HG03108 (cell line): ENCODE data around the gene FOXP4.

Source experiments
- ATAC-seq: cut with Tn5 transposase; IDR thresholded peaks from one replicate; pipeline ENCODE4 v1.9.1; 2021; ENCODE audit warnings: moderate library complexity; ENCODE audit not compliant: unreplicated experiment

FOXP4 gene

DNA sequence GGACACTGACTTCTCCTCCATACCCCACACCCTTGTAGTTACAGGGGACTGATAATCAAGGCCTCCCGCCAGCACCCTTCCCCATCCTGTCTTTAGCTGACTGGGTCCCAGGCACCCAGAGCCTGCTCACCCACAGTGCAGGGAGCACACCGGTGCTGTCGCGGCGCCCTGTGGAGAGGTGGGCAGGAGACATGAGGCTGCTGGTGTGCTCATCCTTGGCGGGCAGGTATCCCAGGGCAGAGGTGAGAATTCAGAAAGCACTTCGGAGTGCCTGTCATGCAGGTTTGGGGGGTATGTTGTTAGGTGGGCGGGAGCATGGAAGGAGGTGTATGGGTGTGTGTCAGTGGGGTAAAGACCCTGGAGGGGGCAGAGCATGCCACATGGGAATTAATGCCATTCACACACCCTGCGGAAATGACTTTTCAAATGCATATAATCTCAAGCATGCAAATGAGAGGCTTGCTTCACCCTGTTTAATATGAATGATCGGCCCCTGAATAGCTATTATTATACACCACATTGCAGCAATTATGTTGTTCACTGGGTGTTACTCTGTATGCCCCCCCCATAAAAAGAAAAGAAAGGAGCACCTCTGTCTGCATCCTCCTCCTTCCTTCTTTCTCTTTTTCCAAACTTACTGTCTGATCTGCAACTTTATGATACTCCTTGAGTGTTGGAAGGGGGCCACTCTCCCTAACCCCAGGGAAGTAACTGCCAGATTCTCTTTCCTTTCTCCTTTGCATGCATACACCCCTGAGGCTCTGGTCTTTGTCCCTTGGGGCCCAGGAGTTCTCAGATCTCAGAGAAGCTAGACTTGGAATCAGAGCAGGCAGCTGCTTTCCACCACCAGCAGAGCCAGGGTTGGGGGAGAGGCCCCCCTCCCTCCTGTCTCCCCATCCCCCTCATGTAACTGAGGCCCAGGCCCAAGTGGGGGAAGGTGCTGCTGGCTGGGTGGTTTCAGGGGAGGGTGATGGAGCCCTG is 16.0 kb downstream of the FOXP4 start:
- no peak for ATAC-seq

DNA sequence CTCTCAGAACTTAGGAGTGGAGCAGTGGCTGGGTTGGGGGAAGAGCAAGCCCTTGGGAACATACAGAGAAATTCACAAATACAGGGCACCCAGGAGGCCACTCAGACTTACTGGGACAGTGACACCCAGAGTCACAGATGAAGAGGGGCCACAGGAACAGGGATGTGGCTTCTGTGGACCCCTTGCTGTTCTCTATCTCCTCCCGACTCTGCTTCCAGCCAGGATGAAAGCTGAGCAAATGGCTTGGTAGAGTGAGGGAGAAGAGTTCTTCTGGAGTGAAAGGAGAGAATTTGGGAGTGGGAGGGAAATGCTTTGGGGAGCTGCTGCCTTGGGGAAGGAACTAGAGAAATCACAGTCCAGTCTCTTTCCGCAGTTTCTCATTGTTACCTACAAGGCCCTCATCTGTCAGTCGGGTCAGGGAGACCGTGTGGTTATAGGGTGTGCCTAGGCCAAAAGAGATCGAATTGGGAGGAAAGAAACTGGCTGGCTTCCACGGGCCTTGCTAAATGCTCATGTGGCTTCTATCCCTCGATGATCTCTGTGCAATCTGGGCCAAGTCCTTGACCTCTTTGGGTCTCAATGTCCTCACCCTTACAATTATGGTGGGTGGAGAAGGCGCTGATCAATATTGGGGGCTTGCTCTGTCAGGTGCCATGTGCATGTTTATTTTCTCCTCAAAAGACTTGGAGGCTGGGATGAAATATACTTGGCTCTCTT is 17.0 kb downstream of the FOXP4 start:
- ATAC-seq: no peak

DNA sequence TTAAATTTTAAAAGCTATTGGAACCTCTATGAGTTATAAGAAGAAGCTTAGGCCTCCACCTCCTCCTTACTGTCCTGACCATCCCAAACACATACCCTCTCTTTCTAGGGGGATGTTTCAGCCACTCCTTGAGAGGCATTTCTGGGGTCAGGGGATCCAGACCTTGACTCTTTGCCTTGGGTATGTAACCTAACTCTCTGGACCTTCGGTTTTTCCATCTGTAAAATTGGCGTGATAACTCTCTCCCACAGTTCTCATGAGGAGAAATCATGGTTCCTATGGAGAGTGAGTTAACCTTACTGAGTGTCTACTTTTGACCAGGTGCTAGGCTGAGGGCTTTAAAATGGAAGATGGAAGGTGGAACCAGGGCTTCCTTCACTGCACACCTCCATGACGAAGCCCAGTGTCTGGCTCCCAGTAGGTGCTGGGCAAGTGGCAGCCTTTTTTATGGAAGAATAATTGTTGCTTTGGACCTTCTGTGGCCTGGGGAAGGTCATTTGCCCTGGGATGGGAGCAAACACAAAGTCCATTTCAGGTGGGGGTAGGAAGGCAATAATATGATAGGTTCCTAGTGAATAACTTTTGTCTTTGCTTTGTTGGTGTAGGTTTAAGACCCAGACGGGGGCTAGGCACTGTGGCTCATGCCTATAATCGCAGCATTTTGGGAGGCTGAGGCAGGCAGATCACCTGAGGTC is 18.4 kb downstream of the FOXP4 start:
- ATAC-seq: no peak

DNA sequence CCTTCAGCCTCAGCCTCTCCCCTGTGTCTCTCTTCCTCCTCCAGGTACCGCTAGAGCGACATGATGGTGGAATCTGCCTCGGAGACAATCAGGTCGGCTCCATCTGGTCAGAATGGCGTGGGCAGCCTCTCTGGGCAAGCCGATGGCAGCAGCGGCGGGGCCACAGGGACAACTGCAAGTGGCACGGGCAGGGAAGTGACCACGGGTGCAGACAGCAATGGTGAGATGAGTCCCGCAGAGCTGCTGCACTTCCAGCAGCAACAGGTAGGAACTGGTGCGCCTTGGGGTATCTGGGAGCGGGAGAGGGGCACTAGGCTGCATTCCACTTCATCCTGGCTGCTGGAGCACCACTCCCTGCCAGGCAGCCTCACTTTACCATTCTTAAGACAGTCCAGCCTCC is 19.5 kb downstream of the FOXP4 start:
- ATAC-seq: no peak

DNA sequence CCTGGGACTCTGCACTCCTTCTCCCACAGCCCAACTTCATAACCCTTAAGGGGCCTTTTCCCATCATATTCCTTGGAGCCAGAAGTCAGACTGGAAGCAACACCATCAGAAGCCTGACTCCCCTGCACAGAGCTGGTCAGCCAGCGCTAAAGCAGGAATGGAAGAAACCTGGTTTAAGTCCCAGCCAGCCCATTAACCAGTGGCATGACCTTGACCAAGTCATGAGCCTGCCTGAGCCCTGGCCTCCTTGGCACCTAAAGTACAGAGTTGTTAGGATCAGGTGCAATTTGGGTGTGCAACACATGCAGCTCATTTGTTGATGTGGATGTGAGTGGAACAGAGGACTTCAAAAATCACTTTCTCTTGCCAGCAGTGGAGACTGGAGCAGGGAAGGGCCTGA is 20.8 kb downstream of the FOXP4 start:
- ATAC-seq: no peak

DNA sequence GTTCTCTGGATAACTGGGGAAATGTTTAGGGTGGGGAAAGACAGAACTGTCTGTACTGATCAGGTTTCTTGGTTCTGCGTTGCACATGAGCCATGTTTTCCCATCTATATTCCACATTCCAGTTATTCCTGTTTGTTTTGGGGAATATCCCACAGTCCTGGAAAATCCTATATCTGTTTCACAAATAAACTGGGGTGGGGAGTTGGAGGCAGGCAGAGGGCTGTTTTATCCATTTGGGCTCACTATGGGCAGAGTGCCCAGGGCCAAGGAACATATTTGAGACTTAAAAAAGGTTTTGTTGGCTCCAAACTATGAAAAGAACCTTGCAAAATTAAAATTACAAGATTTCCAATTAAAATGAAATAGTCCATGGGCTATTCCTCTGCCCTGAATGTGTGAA is 21.5 kb downstream of the FOXP4 start:
- no peak for ATAC-seq

DNA sequence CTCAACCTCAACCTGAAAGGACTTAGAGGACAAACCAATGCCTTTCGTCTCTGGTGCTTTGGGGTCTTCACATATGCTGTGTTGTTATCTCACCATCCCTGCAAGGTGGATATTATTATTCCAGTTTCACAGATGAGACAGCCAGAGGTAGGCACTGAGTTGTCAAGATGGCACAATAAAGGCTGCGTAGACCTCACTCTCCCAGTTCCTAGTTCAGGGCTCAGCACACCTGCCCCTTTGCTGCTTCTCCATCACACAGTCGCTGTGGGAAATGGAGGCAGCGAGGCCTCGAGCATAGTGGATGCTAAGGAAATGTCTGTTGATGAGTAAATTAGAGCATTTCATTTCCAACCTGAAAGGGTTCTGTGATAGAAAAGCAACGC is 22.0 kb downstream of the FOXP4 start:
- ATAC-seq: no peak

DNA sequence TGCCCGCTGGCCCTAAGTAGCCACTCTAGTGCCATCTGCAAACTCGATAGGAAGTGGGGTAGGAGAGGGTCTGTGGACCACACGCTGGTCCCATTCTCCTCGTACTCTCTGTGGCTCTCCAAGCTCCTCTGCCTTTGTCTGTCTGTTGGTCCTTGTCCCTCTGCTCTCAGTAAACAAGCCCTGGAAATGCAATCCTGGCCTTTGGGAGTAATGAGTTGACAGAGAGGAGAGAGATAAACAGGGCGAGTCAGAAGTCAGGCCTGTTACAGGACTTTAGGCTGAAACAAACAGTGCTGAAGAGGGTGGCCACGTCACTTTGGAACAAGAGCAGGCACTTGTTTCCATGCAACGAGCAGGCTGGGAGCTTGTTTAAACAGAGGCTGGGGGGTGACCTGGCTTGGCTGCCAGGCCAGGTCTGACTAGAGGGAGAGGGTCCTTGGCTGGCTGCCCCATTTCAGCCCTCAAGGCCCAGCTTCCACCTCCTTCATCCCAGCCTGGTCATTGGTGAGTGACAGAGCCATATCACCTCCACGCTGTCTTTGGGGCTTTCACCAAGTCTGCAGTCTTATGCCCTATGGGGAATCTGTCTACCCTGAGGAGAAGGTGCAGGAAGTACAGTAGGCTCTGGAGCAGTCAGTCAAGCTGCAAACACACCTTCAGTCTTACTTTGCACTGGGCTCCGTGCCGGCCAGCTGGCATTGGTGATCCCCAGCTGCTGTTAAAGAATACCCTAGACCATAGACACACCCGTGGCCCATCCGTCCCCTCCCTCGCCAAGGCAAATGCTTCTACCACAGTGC is 22.6 kb downstream of the FOXP4 start:
- no peak for ATAC-seq

DNA sequence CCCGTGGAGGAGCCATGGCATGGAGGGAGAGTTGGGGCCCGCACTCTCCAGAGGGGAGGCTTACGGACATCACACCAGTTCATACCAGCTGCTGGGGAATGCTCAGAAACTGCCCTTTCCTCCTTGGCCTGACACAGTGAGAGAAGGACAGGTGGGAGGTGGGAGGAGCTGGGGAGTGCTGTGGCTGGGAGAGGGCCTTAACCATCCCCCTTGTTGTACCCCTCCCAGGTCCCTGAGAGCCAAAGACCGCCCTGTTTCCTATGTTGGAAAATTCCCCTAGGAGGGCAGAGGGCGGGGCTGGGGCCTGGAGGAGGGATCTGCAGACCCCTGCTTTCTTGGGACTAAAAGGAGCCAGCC is 24.1 kb downstream of the FOXP4 start:
- no peak for ATAC-seq

DNA sequence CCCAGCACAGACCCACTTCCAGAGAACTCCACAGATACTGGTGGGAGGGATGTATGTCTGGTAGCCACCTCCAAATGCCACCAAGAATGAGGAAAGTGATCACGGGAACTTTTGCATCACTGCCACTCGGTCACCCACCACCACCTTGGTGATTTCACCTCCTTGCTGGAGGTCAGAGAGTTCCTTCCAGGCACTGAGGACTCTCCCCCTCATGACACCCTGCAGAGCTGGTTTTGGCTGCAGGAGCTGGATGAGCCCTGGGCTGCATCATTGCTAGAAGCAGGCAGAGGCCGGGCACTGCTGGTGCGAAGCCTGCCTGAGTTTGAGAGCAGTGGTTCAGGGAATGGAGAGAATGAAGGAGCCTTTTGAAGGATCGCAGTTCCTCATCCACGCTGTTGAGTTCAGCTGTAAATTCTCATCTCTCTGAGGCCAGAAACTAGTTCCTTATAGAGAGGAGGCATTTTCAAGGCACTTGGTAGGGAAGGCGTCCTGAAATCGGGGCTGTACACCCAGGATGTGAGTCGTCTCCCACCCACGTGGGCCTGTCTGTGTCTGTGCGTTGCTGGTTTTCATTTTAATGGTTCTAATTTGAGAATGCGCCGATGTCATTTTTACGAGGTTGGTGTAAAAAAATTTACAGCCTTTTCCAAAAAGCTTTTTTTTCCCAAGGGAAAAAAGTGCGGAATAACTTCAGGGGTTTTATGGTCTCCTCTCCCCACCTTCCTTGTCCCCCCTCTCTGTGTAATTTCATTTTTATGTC is 25.0 kb downstream of the FOXP4 start:
- ATAC-seq: no peak

DNA sequence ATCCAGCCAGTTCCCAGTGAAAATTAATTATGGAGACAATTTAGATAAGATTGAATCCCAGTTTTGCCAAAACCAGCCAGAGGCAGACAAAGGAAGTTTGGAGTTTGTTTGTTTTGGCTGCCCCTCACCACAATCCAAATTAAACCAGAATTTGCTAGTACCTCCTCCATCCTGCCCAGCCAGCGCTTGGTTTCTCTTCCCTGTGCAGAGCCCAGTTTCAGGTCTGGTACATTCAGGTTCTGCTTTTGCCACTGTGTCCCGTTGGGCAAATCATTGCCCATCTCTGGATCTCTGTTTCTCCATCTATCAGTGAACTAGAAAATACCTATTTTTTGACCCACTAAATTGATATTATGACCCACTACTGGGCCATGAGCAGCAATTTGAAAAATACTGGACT is 26.4 kb downstream of the FOXP4 start:
- no peak for ATAC-seq

DNA sequence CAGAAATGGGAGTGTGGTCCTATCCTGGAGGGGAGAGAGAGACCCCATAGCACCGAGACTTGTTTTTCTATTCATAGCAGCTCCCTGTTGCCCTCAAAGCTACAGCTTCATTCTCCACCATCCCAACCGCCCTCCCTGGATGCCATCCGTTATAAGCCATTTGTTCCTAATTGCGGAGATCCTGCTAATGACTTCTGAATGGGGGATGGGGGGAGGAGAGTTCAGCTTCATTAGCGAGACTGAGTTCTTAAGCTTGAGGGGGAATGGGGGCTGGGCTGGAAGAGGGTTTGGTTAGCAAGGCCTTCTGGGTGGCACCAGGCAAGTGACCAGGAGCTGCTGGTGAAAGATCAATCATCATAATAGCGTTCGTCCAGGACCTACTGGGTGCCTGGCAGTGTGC is 27.1 kb downstream of the FOXP4 start:
- ATAC-seq: no peak

DNA sequence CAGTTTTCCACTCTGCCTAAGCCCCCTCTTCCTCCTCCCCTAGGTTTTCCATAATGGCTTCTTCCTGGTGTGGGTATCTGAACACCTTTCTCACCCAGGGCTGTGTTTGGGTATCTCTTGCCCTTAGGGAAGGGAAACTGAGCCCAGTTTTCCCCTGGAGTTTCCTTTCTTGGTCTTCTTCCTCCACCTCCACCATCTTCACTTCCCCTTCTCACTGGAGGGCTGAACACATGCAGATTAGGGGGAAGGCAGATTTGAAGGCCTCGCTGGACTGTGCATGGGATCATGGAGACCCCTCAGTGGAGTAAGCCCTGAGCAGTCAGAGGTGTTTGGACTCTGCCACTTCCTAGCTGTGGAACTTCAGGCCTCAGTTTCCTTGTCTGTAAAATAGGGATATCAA is 27.8 kb downstream of the FOXP4 start:
- no peak for ATAC-seq

DNA sequence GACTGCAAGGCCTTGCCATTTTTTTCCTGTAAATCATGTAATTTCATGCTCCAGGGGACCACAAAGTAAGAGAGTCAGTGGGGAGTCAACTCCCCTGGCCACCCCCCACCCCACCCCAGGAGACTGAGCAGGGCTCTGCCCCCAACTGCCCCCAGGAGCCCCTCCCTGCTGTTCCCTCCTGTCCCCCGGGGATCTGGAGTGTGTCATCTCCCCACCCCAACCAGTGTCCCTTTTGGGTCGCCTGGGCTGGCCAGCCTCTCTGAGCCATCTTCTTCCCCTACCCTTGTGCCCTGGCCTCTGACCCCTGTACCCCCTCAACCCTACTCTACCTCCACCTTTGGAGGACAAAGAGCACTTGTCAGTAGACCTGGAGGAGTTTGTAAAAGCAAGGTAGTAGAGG is 29.4 kb downstream of the FOXP4 start:
- no peak for ATAC-seq

DNA sequence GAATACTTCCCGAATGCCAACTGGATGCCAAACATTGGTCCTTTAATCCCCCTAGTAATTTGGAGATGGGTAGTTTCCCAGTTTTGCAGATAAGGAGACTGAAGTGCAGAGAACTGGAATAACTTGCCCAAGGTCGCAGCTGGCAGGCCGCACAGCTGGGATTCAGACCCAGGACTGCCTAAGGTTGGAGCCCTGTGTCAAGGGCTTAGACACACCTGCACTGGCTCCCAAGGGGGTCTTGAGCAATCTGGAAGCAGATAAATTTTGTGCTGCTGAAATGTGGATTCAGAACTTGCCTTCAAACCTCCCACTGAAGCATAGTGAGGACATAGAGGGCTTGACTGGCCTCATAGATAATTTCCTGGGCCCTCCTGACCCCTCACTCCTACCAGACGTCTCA is 30.5 kb downstream of the FOXP4 start:
- no peak for ATAC-seq

DNA sequence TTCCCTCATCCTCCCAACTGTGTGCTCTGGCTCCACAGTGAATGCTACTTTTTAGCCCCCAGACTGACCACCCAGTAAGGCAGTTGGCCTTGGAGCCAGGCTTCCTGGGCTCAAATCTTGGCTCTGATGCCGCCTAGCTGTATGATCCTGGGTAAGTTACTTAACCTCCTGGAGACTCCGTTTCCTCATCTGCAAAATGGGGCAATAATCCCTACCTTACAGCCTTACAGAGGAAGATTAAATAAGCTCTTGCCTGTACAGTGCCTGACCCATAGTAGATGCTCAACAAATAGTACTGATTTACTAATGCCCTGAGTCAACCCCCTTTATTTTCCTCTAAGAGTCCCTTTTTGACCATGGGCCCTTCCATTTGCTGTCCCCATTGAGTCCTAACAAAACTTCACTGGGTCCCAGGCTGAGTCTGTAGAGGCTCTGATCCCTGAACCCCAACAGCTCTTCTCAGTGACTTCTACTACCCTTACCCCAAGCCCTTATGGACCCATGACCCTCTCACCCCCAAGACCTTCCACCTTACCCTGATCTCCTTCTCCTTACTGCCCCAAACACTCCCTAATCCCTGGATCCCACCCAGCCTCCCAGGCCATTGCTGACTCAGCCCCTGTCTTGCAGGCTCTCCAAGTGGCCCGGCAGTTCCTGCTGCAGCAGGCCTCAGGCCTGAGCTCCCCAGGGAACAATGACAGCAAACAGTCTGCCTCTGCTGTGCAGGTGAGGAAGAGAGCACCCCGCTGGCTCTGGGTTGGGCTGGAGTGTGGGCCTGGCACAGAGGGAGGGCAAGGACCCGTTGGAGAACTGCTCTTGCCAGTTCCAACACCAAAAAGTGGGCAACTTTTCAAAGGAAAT is 31.4 kb downstream of the FOXP4 start:
- no peak for ATAC-seq

DNA sequence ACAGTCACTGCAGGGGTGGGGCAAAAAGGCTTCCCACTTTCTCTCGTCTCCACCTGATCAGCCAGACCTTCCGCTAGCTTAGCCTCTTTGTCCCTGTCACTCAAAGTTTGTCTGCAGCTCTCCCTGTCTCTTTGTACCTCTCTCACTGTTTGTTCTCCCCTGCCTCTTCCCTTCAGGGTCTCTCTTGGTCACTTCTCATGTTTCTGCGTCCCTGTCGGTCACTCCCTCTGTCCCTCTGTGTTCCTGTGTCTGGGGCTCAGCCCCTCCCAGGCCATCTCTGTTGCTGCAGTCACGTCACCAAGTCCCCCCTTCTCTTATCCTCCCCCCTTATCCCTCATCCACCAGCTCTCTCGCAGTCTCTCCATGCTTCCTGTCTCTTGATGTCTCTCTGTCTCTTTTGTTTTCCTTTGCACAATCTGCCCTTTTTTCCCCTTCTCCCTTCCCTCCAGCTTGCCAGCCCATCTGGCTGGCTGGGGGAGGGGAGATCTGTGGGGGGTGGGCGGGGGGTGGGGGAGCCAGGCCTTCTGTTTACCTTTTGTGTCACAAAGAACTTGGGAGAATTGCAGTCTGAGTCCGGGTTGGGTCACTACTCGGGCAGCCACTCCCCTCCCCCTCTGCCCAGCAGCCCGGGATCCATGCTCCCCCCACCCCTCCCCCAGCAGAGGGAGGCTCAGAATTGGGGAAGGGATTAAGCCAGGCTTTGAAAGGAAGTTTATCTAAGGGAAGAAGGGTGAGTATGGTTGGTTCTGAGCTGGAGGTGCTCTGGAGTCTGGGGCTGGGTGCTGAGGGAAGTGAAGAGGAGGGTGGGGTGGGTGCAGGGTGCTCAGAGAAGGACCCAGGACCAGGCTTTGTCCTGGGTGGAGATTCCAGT is 32.3 kb downstream of the FOXP4 start:
- ATAC-seq: no peak

DNA sequence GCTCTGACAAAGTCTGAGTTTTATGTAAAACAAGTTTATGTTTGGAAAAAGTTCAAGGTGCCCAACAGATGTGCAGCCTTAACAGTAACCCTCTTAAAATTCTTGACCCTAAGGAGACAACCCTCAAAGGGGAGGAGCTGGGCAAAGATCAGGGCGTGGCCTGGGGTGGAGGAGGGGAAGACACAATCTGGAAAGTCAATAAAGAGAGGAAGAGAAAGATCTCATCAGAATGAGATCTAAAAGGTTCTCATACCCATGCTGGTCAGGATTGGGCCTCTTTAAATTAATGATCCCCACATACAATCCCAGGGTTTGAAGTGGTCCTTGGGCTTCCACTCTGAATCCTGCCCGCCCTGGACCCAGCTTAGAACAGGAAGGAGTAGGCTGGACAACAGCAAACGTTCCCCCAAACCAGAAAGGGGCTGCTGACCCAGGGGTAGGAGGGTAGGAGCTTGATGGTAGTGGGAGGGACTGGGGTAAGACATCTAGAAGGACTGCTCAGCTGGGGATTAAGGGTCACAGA is 33.0 kb downstream of the FOXP4 start:
- no peak for ATAC-seq
